ENCODE results near the gene ARHGAP24.

Gene ARHGAP24

GRCh38 chr4:85854546-85854945 lies 379.6 kb downstream of the ARHGAP24 start:
- TF ChIP-seq CTCF (IDR thresholded peaks at IDR 0.05) (no peak), ZFX (IDR thresholded peaks at IDR 0.05; ENCODE audit: borderline replicate concordance) (no peak)
- no peak overlapping the region for H3K27ac ChIP-seq

- no peak overlapping the region for H3K27ac ChIP-seq
- TF ChIP-seq CTCF (IDR thresholded peaks at IDR 0.05) (no peak), ZFX (IDR thresholded peaks at IDR 0.05; ENCODE audit: borderline replicate concordance) (no peak)
Measured at GRCh38 chr4:85860066-85860740, 385.3 kb downstream of the ARHGAP24 start.

- TF ChIP-seq CTCF (IDR thresholded peaks at IDR 0.05) (no peak), ZFX (IDR thresholded peaks at IDR 0.05; ENCODE audit: borderline replicate concordance) (no peak)
- no peak overlapping the region for H3K27ac ChIP-seq
Measured at GRCh38 chr4:85861064-85861765, 386.3 kb downstream of the ARHGAP24 start.

- TF ChIP-seq ZFX (IDR thresholded peaks at IDR 0.05; ENCODE audit: borderline replicate concordance) (no peak), CTCF (IDR thresholded peaks at IDR 0.05) (no peak)
- H3K27ac ChIP-seq: no peak overlapping the region
Measured at GRCh38 chr4:85862896-85863295, 387.9 kb downstream of the ARHGAP24 start.

GRCh38 chr4:85864259-85865205 lies 389.6 kb downstream of the ARHGAP24 start:
- H3K27ac ChIP-seq: no peak overlapping the region
- TF ChIP-seq ZFX (IDR thresholded peaks at IDR 0.05; ENCODE audit: borderline replicate concordance) (no peak), CTCF (IDR thresholded peaks at IDR 0.05) (no peak)

GRCh38 chr4:85865256-85865655 lies 390.3 kb downstream of the ARHGAP24 start:
- no peak for TF ChIP-seq CTCF (IDR thresholded peaks at IDR 0.05)
- TF ChIP-seq ZFX (IDR thresholded peaks at IDR 0.05; ENCODE audit: borderline replicate concordance): no peak
- no peak overlapping the region for H3K27ac ChIP-seq

Data from 22Rv1 (cell line).